Spleen (tissue), 7 donors: ENCODE data around the gene DPF3.

ENCODE experiments used
- POLR2AphosphoS5 ChIP-seq, 3 donors: sonication (generic); formaldehyde crosslinking; IDR thresholded peaks; one replicate each; pipeline ENCODE4 v1.5.1; 2017; ENCODE audit warnings: antibody characterized with exemption in 3 of 3
- TF ChIP-seq, protein P1 (sequence below), 11 experiments: fragments of 200-600 bp in 7 of 11; fragments of 450-650 bp in 4 of 11; sonication (generic) in 4 of 11; IDR thresholded peaks in 8 of 11; conservative IDR thresholded peaks in 3 of 11; 1 replicate in 7 of 11; 2 replicates in 4 of 11; pipeline versions ENCODE4 v1.4.0 to v1.8.0; 2016 to 2021; ENCODE audit warnings: antibody characterized with exemption in 11 of 11, inconsistent platforms in 4 of 11, mild to moderate bottlenecking in 1 of 11
- donor health status: DM: no; HTN: no; CAD: no; lungs with moderate emphysema.
- donor health status: DM: no; HTN: no; CAD: no.
- donor health status: DM: no; HTN: no; CAD: no.

GRCh38 chr14:72780751-72781150 lies 113.2 kb downstream of the DPF3 start:
- TF ChIP-seq, protein P1, sequence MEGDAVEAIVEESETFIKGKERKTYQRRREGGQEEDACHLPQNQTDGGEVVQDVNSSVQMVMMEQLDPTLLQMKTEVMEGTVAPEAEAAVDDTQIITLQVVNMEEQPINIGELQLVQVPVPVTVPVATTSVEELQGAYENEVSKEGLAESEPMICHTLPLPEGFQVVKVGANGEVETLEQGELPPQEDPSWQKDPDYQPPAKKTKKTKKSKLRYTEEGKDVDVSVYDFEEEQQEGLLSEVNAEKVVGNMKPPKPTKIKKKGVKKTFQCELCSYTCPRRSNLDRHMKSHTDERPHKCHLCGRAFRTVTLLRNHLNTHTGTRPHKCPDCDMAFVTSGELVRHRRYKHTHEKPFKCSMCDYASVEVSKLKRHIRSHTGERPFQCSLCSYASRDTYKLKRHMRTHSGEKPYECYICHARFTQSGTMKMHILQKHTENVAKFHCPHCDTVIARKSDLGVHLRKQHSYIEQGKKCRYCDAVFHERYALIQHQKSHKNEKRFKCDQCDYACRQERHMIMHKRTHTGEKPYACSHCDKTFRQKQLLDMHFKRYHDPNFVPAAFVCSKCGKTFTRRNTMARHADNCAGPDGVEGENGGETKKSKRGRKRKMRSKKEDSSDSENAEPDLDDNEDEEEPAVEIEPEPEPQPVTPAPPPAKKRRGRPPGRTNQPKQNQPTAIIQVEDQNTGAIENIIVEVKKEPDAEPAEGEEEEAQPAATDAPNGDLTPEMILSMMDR (IDR thresholded peaks at IDR 0.05 in 8 of 11, conservative IDR thresholded peaks at IDR 0.05 in 3 of 11): no peak
- TF ChIP-seq POLR2AphosphoS5 (IDR thresholded peaks at IDR 0.05): no peak
